ENCODE measurements around the gene ITGAD.

DNA sequence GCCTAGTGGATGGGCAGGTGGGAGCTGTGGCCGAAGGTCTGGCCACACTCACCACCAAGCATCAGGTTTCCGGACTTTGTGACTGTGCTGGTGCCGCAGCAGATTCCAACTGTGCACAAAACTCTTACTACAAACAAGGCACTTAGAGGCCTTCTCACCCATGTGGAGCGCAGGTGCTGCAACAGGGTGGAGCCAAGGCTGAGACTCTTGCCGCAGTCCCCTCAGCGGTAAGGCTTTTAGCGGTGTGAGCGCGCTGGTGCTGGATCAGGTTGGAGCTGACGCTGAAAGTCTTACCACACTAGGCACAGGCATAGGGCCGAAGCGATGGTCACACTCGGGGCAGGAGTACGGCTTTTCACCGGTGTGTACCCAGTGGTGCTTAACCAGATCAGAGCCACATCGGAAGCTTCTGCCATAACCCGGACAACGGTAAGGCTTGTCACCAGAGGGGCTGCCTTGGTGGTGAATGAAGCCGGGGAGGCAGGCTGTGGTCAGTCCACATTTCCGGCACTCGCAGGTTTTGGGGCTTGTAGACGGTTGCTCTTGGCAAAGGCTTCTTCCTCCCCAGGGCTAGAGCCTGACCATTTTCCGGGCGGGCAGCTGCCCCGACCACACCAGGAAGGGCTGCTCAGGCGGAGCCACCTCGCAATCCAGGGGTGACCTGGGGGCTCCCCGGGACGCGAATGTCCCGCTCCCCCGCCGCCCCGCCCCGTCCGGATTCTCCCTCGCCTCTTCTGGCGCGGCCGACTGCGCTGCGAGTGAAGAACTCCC, 65.1 kb downstream of the ITGAD start:
- TF ChIP-seq EZH2 (IDR thresholded peaks at IDR 0.05; ENCODE audit: insufficient read depth, low read length) (no peak), CTCF (IDR thresholded peaks at IDR 0.05; ENCODE audit: insufficient read depth, low read depth, low read length) (no peak)

Data from astrocyte (in vitro differentiated cells and primary cell).